Measurements from ENCODE around the gene ZNF174.

ZNF174 gene

DNA sequence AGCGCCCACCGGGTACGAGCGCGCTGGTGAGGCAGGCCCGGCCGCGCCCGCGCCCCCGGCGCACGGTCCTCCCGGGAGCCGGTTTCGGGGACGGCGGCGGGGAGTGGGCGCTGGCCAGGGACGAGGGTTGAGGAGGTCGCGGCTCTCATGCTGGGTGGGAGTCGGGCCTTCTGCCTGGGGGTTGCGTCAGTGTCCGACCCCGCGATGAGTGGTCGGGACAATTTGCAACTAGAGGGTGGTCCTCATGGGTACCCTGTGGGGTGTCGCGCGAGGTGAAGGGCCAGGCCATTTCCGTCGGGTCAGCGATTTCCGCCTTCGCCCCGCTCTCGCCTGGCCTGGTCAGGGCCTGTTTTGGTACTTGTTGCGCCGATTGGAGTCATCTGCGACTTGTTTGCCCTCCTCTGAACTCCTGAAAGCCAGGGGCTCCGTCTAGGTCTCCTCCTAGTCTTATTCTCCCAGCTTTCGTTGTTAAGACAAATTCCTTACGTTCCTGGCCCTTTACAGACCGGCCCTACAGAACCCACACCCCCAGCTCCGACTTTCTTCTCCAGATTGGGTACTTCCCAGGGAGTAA, 57.4 kb downstream of the ZNF174 start:
- H3K4me3 ChIP-seq, result peak overlapping the region; percentile 87
- DNase-seq (ENCODE audit: low spot score), result no peak
- TF ChIP-seq, protein P1, sequence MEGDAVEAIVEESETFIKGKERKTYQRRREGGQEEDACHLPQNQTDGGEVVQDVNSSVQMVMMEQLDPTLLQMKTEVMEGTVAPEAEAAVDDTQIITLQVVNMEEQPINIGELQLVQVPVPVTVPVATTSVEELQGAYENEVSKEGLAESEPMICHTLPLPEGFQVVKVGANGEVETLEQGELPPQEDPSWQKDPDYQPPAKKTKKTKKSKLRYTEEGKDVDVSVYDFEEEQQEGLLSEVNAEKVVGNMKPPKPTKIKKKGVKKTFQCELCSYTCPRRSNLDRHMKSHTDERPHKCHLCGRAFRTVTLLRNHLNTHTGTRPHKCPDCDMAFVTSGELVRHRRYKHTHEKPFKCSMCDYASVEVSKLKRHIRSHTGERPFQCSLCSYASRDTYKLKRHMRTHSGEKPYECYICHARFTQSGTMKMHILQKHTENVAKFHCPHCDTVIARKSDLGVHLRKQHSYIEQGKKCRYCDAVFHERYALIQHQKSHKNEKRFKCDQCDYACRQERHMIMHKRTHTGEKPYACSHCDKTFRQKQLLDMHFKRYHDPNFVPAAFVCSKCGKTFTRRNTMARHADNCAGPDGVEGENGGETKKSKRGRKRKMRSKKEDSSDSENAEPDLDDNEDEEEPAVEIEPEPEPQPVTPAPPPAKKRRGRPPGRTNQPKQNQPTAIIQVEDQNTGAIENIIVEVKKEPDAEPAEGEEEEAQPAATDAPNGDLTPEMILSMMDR (IDR thresholded peaks at IDR 0.05), result no peak

DNA sequence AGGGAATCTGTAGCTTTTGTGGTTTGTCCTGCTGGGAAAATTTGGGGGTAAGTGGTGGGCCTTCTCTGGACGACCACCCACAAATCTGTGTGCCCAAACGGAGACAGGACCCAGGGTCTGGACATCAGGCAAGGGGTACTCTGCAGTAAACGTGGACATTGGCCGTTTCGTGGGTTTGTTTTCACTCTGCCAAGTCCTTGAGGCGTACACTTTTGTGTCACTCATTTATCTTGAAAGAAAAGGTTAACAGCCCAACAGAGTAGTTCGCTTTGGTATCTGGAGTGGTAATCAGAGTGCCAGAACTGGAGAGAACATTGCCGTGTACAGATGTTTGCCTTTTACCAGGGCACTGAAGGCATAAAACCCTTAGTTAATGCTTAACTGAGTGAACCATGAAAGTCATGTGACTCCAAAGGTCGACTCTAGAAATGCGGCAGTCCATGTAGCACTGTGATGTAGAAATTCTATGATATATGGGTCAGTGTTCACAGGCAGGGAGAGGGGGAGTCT, 57.9 kb downstream of the ZNF174 start:
- peak overlapping the region; percentile 87 for H3K4me3 ChIP-seq
- H3K27ac ChIP-seq, result peak overlapping the region; percentile 85 to 94
- DNase-seq (ENCODE audit: low spot score), result no peak
- TF ChIP-seq, protein P1 (IDR thresholded peaks at IDR 0.05), result no peak

More for the DNA sequence above, 57.4 kb downstream of the ZNF174 start:
- H3K27ac ChIP-seq, result peak overlapping the region; percentile 85 to 94
